NT2/D1 (cell line): ENCODE results near the gene ANKRD53.

Source experiments
- DNase-seq: peaks from one replicate; pipeline ENCODE4 v3.0.0-alpha.2; 2011; ENCODE audit warnings: low read depth, low spot score
- H3K27me3 ChIP-seq: 2 replicates; pipeline ENCODE4 v1.6.0; 2011; ENCODE audit warnings: mild to moderate bottlenecking; ENCODE audit not compliant: insufficient read length, insufficient read depth
- H3K36me3 ChIP-seq: 2 replicates; pipeline ENCODE4 v1.6.1; 2011; ENCODE audit warnings: mild to moderate bottlenecking, low read length, mixed read lengths; ENCODE audit not compliant: insufficient read depth, insufficient read length
- H3K4me1 ChIP-seq: 2 replicates; pipeline ENCODE4 v1.5.1; 2011; ENCODE audit not compliant: insufficient read depth, insufficient read length
- H3K4me3 ChIP-seq: 2 replicates; pipeline ENCODE4 v1.5.1; 2011; ENCODE audit warnings: low read depth; ENCODE audit not compliant: insufficient read length
- H3K9ac ChIP-seq: 2 replicates; pipeline ENCODE4 v1.6.0; 2011; ENCODE audit warnings: low read depth; ENCODE audit not compliant: insufficient read length
- H3K9me3 ChIP-seq: 2 replicates; pipeline ENCODE4 v1.5.1; 2011; ENCODE audit warnings: mild to moderate bottlenecking, low read length; ENCODE audit not compliant: insufficient read depth
- SUZ12 ChIP-seq: IDR thresholded peaks from 2 replicates; pipeline ENCODE4 v1.6.1; 2011; ENCODE audit not compliant: insufficient read length, insufficient read depth; ENCODE audit errors: extremely low read depth
- YY1 ChIP-seq: IDR thresholded peaks from 2 replicates; pipeline ENCODE4 v1.6.1; 2011; ENCODE audit not compliant: insufficient read length, insufficient read depth
- ZNF274 ChIP-seq: IDR thresholded peaks from 2 replicates; pipeline ENCODE4 v1.6.1; 2011; ENCODE audit warnings: mild to moderate bottlenecking, low read depth, low read length

The ANKRD53 gene

GRCh38 chr2:70941186-70941585, 37.2 kb upstream of the ANKRD53 start:
- peaks cover 33% of the 10 kb centered on the region for H3K27me3 ChIP-seq
- TF ChIP-seq ZNF274 = no peak
- no peak for TF ChIP-seq SUZ12
- no peak for TF ChIP-seq YY1
- peaks cover 38% of the 10 kb centered on the region for H3K4me1 ChIP-seq
- no peak overlapping the region for H3K4me3 ChIP-seq
- H3K9ac ChIP-seq = no peak overlapping the region
- DNase-seq = no peak
- no peaks in the 10 kb centered on the region for H3K9me3 ChIP-seq
- no peaks in the 10 kb centered on the region for H3K36me3 ChIP-seq

GRCh38 chr2:70941701-70942100, 36.7 kb upstream of the ANKRD53 start:
- H3K9me3 ChIP-seq = no peaks in the 10 kb centered on the region
- H3K9ac ChIP-seq = no peak overlapping the region
- peaks cover 33% of the 10 kb centered on the region for H3K27me3 ChIP-seq
- H3K4me1 ChIP-seq = peaks cover 34% of the 10 kb centered on the region
- no peak overlapping the region for H3K4me3 ChIP-seq
- TF ChIP-seq YY1 (no peak), SUZ12 (no peak), ZNF274 (no peak)
- H3K36me3 ChIP-seq = no peaks in the 10 kb centered on the region
- no peak for DNase-seq

- H3K27me3 ChIP-seq = peaks cover 40% of the 10 kb centered on the region
- TF ChIP-seq YY1 (no peak), SUZ12 (no peak), ZNF274 (no peak)
- H3K4me1 ChIP-seq = peaks cover 31% of the 10 kb centered on the region
- H3K4me3 ChIP-seq = no peak overlapping the region
- H3K9me3 ChIP-seq = no peaks in the 10 kb centered on the region
- no peaks in the 10 kb centered on the region for H3K36me3 ChIP-seq
- DNase-seq = no peak
- H3K9ac ChIP-seq = no peak overlapping the region
Measured at GRCh38 chr2:70942396-70943204, 35.8 kb upstream of the ANKRD53 start.

- Histone ChIP-seq H3K9ac (peak overlapping the region; percentile 21), H3K4me1 (peaks cover 31% of the 10 kb centered on the region), H3K4me3 (no peak overlapping the region), H3K36me3 (no peaks in the 10 kb centered on the region), H3K27me3 (peaks cover 47% of the 10 kb centered on the region), H3K9me3 (no peaks in the 10 kb centered on the region)
- TF ChIP-seq ZNF274 = no peak
- no peak for TF ChIP-seq SUZ12
- no peak for TF ChIP-seq YY1
- DNase-seq = no peak
Measured at GRCh38 chr2:70943205-70943871, 35.1 kb upstream of the ANKRD53 start.

- Histone ChIP-seq H3K4me1 (peaks cover 26% of the 10 kb centered on the region), H3K9ac (no peak overlapping the region), H3K4me3 (no peak overlapping the region), H3K9me3 (no peaks in the 10 kb centered on the region), H3K27me3 (peaks cover 55% of the 10 kb centered on the region), H3K36me3 (no peaks in the 10 kb centered on the region)
- no peak for TF ChIP-seq ZNF274
- TF ChIP-seq YY1 = no peak
- no peak for TF ChIP-seq SUZ12
- no peak for DNase-seq
Measured at GRCh38 chr2:70944111-70944690, 34.2 kb upstream of the ANKRD53 start.

GRCh38 chr2:70946832-70947442, 31.5 kb upstream of the ANKRD53 start:
- peak; percentile 65 for DNase-seq
- no peak overlapping the region for H3K9ac ChIP-seq
- no peaks in the 10 kb centered on the region for H3K36me3 ChIP-seq
- H3K4me3 ChIP-seq = no peak overlapping the region
- no peak for TF ChIP-seq ZNF274
- no peak for TF ChIP-seq SUZ12
- no peak for TF ChIP-seq YY1
- no peaks in the 10 kb centered on the region for H3K9me3 ChIP-seq
- H3K27me3 ChIP-seq = peaks cover 35% of the 10 kb centered on the region
- peaks cover 20% of the 10 kb centered on the region for H3K4me1 ChIP-seq
